GM12874 (cell line): ENCODE measurements around the gene FBXL16.

ENCODE experiments used
- CTCF ChIP-seq: IDR thresholded peaks from 2 replicates; pipeline ENCODE4 v1.5.1; 2011; ENCODE audit warnings: low read depth, mild to moderate bottlenecking, control low read depth, low read length, moderate library complexity; ENCODE audit not compliant: insufficient read depth

FBXL16 gene

GRCh38 chr16:714079-714478 is 8.5 kb upstream of the FBXL16 start:
- TF ChIP-seq CTCF, result no peak

- TF ChIP-seq CTCF, result peak; percentile 38; the same call in 1 of the 2 replicates
These were observed 7.2 kb upstream of the FBXL16 start for GRCh38 chr16:712740-713250.

GRCh38 chr16:711548-712320 is 6.1 kb upstream of the FBXL16 start:
- peak; percentile 99 for TF ChIP-seq CTCF

GRCh38 chr16:711084-711483 is 5.5 kb upstream of the FBXL16 start:
- no peak for TF ChIP-seq CTCF

GRCh38 chr16:710500-711075 is 5.0 kb upstream of the FBXL16 start:
- no peak for TF ChIP-seq CTCF

GRCh38 chr16:709566-710499 is 4.2 kb upstream of the FBXL16 start:
- no peak for TF ChIP-seq CTCF

GRCh38 chr16:708959-709358 is 3.4 kb upstream of the FBXL16 start:
- no peak for TF ChIP-seq CTCF
